ENCODE data around the gene SLC22A23.

DNA sequence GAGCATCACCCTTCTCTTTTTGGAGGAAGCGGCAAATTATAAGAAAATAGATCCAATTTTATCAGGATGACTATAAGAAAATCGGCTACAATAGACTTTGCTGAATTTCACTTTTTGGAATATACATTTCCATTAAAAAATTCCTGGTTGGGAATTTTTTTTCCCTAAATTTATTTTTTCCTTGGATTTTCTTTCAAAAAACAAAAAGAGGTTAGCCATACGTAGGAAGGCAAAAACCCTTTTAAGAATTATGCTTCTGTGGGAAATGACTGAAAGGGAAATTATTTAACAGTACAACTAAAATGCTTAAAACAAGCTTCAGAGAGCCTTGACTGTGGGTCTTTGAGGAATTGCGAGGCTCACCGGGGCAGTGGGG lies 86.9 kb downstream of the SLC22A23 start:
- TF ChIP-seq YY1 (IDR thresholded peaks at IDR 0.05; ENCODE audit: insufficient read depth, insufficient read length) = no peak
- TF ChIP-seq ZNF274 (IDR thresholded peaks at IDR 0.05; ENCODE audit: low read depth, low read length) = no peak
